ENCODE data around the gene SHLD3.
"Not testable (repeated sequence)": the region's sequence is repeated elsewhere in the genome, so short reads cannot be mapped to it uniquely, and the experiment has no call there.

The SHLD3 gene

DNA sequence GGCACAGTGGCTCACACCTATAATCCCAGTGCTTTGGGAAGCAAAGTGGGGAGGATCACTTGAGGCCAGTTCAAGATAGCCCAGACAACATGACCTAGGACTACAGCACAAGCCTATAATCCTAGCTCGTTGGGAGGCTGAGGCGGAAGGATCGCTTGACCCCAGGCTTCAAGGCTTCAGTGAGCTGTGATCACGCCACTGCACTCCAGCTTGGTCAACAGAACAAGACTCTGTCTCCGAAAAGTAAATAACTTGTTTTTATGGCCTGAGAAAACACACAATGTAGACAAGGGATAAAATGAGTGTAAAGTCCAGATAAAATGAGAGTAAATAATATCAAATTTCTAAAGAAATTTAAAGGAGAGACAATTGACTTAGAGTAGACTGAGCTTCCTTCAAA lies 26.3 kb downstream of the SHLD3 start:
- TF ChIP-seq, protein P1, sequence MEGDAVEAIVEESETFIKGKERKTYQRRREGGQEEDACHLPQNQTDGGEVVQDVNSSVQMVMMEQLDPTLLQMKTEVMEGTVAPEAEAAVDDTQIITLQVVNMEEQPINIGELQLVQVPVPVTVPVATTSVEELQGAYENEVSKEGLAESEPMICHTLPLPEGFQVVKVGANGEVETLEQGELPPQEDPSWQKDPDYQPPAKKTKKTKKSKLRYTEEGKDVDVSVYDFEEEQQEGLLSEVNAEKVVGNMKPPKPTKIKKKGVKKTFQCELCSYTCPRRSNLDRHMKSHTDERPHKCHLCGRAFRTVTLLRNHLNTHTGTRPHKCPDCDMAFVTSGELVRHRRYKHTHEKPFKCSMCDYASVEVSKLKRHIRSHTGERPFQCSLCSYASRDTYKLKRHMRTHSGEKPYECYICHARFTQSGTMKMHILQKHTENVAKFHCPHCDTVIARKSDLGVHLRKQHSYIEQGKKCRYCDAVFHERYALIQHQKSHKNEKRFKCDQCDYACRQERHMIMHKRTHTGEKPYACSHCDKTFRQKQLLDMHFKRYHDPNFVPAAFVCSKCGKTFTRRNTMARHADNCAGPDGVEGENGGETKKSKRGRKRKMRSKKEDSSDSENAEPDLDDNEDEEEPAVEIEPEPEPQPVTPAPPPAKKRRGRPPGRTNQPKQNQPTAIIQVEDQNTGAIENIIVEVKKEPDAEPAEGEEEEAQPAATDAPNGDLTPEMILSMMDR (IDR thresholded peaks at IDR 0.05; ENCODE audit: low read depth, low read length): no peak
- DNase-seq (ENCODE audit: extremely low read depth, low read depth): no peak

DNA sequence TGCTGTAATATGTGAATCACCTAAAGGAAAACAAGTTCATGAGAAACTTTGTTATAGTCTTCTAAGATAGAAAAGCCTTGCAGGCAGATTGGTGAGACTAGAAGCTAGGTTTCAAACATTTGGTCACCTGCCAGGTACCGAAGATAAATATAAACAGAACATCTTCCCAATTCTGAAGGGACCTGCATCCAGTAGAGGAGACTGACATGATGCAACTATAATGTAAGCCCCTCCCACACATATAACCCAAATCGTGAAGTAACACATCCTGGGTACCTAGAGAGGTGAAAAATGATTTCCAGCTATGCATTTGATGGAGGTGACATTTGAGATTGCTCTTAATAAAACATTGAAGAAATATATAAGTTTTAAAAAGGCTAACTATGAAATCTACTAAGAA lies 29.9 kb downstream of the SHLD3 start:
- TF ChIP-seq, protein P1 (IDR thresholded peaks at IDR 0.05; ENCODE audit: low read depth, low read length): no peak
- no peak for DNase-seq (ENCODE audit: extremely low read depth, low read depth)

DNA sequence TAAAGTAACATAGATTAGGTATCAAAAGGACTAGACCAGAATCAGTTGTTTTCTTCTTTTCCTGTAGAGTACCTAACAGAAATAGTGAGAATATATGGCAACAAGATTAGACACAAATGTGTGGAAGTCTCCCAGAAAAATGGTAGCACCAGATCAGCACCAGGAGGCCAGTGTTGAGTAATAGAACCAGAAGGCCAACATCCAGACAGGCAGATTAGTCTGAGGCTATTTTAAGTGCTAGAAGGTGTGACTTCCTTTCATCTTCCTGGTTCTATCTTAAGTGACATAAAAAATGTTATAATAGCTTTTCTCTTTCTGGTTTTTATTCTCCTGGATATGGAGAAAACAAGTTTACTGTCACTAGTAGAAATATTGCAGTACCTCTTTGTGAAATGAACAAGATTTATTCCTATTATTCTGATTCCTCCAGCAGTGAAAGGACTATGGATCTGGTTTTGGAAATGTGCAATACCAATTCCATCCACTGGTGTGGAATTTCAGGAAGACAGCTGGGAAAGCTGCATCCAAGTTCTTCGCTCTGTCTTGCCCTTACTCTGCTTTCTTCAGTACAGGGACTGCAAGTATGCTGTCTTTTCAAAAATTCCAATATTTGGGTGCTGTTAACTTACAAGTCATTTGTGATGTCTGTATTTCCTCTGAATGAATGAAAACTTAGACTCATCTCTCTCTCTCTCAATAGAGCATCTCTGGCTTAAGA lies 39.1 kb downstream of the SHLD3 start:
- no peak for DNase-seq (ENCODE audit: extremely low read depth, low read depth)
- TF ChIP-seq, protein P1 (IDR thresholded peaks at IDR 0.05; ENCODE audit: low read depth, low read length): peak; percentile 28

DNA sequence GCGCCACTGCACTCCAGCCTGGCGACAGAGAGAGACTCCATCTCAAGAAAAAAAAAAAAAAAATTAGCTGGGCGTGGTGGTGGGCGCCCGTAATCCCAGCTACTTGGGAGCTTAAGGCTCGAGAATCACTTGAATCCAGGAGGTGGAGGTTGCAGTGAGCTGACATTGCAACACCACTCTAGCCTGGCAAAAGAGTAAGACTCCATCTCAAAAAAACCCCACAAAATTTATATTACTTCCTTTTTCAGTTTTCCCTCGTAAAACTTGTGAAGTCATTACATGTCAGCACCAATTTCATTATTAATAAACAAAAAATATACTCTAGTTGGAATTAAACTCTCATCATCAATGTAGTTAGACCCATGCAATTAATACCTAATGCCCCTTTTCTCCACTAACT lies 43.9 kb downstream of the SHLD3 start:
- DNase-seq (ENCODE audit: extremely low read depth, low read depth): no peak
- TF ChIP-seq, protein P1 (IDR thresholded peaks at IDR 0.05; ENCODE audit: low read depth, low read length): no peak

DNA sequence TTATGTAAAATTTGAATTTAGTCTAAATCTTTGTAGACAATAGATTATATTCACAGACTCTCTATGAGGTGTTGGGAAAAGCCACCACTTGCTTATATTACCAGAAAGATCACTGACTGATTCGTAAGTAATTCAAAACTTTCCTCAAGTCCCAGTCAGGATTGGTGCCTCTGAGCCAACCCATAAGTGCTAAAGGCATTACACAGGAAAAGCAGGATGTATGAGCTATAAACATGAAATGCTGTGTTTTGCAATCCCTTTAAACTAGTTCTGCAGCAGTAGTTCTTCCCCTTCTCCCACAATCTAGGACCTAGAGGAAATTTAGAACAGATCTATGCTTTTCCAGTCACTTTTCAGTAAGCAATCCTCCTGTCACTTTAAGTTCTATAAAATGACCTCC lies 48.0 kb downstream of the SHLD3 start:
- no peak for DNase-seq (ENCODE audit: extremely low read depth, low read depth)
- TF ChIP-seq, protein P1 (IDR thresholded peaks at IDR 0.05; ENCODE audit: low read depth, low read length): no peak

DNA sequence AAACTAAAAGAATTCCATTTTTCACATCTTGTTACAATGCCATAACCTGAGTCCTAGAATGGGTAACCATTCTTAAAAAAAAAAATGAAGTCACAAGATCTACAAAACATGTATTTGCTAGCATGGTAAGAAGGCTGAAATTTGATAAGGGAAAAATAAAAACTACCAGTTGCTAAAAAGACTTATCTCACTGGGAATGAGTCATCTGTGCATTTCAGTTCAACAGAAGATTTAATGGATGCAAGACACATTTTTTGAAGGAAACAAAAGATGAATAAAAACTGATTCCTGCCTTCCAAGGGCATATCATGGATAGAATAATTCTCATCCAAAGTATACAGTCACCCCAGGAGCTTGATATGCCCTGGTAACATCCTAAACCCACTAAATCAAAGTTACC lies 49.9 kb downstream of the SHLD3 start:
- no peak for DNase-seq (ENCODE audit: extremely low read depth, low read depth)
- TF ChIP-seq, protein P1 (IDR thresholded peaks at IDR 0.05; ENCODE audit: low read depth, low read length): no peak

DNA sequence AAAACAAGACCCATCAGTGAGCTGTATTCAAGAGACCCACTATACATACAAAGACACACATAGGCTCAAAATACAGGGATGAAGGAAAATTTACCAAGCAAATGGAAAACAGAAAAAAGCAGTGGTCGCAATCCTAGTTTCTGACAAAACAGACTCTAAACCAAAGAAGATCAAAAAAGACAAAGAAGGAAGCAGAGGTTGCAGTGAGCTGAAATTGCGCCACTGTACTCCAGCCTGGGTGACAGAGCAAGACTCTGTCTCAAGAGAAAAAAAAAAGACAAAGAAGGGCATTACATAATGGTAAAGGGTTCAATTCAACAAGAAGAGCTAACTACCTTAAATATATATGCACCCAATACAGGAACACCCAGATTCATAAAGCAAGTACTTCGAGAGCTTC lies 51.2 kb downstream of the SHLD3 start:
- not testable (repeated sequence) for DNase-seq (ENCODE audit: extremely low read depth, low read depth)

Measured in AG09319 (cell line).